B cell (primary cell): ENCODE data around the gene C1orf185.

Experiments
- EZH2 ChIP-seq: IDR thresholded peaks from 2 replicates; pipeline ENCODE4 v1.6.1; 2012; ENCODE audit warnings: borderline replicate concordance, low read depth, mild to moderate bottlenecking, moderate library complexity, low read length; ENCODE audit not compliant: insufficient read depth, poor library complexity, severe bottlenecking
- TF ChIP-seq, protein P1 (sequence below): fragments of 200-600 bp; IDR thresholded peaks from one replicate; pipeline ENCODE4 v1.8.0; 2022; ENCODE audit warnings: antibody characterized with exemption, mild to moderate bottlenecking

DNA sequence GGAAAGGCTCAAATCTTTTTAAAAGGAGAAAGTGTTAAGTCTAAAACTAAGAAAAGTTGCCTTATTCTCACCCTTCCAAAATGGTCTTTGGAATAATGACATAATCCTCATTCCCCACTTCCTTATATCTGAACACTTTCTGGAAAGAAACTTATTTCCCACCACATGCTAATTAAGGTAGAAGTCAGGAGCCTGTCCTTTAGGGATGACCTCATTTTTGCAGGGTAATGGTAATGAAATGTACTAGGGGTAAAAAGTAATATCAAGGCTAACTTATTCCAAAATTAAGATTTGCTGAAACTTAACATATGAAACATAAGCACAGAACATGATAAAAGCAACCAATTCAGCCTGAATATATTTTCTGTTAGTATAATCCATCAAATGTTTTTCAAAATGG lies 29.4 kb upstream of the C1orf185 start:
- TF ChIP-seq, protein P1, sequence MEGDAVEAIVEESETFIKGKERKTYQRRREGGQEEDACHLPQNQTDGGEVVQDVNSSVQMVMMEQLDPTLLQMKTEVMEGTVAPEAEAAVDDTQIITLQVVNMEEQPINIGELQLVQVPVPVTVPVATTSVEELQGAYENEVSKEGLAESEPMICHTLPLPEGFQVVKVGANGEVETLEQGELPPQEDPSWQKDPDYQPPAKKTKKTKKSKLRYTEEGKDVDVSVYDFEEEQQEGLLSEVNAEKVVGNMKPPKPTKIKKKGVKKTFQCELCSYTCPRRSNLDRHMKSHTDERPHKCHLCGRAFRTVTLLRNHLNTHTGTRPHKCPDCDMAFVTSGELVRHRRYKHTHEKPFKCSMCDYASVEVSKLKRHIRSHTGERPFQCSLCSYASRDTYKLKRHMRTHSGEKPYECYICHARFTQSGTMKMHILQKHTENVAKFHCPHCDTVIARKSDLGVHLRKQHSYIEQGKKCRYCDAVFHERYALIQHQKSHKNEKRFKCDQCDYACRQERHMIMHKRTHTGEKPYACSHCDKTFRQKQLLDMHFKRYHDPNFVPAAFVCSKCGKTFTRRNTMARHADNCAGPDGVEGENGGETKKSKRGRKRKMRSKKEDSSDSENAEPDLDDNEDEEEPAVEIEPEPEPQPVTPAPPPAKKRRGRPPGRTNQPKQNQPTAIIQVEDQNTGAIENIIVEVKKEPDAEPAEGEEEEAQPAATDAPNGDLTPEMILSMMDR, result no peak
- no peak for TF ChIP-seq EZH2
